Measurements from ENCODE around the gene SEZ6. TPM values are rescaled to one million over a fixed set of nuclear protein-coding genes. Genes with fewer than 3 reads are reported as not detected.

SEZ6 gene
- total RNA-seq, 6 donors from 2014 or later: 0.20 to 0.47 (median 0.30) TPM; not detected in 3

DNA sequence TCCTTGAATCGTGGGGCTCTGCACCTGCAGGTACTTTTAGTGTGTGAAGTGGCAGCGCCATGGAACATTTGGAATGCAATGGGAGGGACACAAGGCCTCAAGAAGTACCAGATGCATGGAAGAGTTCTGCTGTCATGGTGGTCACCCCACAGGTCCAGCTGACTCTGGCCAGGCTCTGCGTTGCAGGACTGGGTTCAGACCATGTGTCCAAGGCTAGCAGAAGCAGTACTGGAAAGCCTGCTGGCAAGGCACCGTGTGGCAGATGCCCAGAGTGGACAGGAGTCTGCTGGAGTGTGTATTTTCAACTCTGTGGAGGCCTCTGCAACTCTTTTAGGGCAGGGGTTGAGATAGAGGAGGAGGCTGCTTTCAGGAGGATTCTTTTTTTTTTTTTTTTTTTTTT lies 39.2 kb upstream of the SEZ6 start:
- Histone ChIP-seq H3K4me1 (peaks cover 7 to 13% (median 10%) of the 10 kb centered on the region in 4 donors), H3K27me3 (no peaks in the 10 kb centered on the region), H3K9me3 (no peaks in the 10 kb centered on the region), H3K36me3 (no peaks in the 10 kb centered on the region), H3K4me3 (no peak overlapping the region), H3K27ac (no peak overlapping the region)
- 82 to 87% methylated on average over 3 to 4 of the region's 4 CpGs for WGBS, 2 donors
- no peak for DNase-seq
- TF ChIP-seq, protein P1, sequence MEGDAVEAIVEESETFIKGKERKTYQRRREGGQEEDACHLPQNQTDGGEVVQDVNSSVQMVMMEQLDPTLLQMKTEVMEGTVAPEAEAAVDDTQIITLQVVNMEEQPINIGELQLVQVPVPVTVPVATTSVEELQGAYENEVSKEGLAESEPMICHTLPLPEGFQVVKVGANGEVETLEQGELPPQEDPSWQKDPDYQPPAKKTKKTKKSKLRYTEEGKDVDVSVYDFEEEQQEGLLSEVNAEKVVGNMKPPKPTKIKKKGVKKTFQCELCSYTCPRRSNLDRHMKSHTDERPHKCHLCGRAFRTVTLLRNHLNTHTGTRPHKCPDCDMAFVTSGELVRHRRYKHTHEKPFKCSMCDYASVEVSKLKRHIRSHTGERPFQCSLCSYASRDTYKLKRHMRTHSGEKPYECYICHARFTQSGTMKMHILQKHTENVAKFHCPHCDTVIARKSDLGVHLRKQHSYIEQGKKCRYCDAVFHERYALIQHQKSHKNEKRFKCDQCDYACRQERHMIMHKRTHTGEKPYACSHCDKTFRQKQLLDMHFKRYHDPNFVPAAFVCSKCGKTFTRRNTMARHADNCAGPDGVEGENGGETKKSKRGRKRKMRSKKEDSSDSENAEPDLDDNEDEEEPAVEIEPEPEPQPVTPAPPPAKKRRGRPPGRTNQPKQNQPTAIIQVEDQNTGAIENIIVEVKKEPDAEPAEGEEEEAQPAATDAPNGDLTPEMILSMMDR (IDR thresholded peaks at IDR 0.05): no peak
- no peak for TF ChIP-seq POLR2AphosphoS5 (IDR thresholded peaks at IDR 0.05)
- no peak for ATAC-seq (ENCODE audit: low FRiP score in 2 of 2)

DNA sequence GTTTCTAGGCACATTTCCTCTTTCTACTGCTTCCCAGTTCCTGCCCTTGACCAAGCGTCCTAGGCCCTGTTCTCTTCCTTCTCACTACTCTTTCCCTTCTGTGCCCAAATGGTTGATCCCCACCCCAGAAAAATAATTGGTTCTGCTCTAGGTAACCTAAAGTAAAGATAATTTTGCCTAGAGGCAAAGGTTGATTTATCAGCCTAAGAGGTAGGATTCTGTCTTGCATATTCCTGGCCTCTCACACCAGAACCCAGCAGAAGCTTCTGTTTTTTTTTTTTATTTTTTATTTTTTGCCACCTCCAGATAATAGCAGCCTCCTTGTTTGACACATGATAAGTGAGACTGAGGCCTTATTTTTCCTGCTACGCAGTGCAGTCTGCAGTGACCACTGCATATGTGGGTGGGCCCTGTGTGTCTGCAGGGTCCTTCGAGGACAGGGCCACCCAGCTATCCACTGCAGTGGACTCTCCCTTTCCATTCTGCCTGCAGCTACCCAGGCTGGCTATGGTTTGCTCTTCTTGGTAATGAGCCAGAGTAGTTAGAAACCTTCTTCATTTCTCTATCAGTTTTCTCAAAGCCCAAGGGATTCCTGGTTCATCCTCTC lies 37.8 kb upstream of the SEZ6 start:
- Histone ChIP-seq H3K9me3 (no peaks in the 10 kb centered on the region), H3K4me1 (peaks cover 7 to 13% (median 10%) of the 10 kb centered on the region in 4 donors), H3K36me3 (no peaks in the 10 kb centered on the region), H3K27me3 (no peaks in the 10 kb centered on the region), H3K27ac (peak overlapping the region in 1 of 4 donors; percentile 59), H3K4me3 (no peak overlapping the region)
- DNase-seq: no peak
- WGBS, 2 donors: 76 to 84% methylated on average over 3 of the region's 3 CpGs
- TF ChIP-seq EP300 (IDR thresholded peaks at IDR 0.05): no peak
- no peak for TF ChIP-seq POLR2A (IDR thresholded peaks at IDR 0.05)
- TF ChIP-seq, protein P1 (IDR thresholded peaks at IDR 0.05): no peak
- TF ChIP-seq POLR2AphosphoS5 (IDR thresholded peaks at IDR 0.05): no peak
- peak in 1 of 2 donors; percentile 52 for ATAC-seq (ENCODE audit: low FRiP score in 2 of 2)

DNA sequence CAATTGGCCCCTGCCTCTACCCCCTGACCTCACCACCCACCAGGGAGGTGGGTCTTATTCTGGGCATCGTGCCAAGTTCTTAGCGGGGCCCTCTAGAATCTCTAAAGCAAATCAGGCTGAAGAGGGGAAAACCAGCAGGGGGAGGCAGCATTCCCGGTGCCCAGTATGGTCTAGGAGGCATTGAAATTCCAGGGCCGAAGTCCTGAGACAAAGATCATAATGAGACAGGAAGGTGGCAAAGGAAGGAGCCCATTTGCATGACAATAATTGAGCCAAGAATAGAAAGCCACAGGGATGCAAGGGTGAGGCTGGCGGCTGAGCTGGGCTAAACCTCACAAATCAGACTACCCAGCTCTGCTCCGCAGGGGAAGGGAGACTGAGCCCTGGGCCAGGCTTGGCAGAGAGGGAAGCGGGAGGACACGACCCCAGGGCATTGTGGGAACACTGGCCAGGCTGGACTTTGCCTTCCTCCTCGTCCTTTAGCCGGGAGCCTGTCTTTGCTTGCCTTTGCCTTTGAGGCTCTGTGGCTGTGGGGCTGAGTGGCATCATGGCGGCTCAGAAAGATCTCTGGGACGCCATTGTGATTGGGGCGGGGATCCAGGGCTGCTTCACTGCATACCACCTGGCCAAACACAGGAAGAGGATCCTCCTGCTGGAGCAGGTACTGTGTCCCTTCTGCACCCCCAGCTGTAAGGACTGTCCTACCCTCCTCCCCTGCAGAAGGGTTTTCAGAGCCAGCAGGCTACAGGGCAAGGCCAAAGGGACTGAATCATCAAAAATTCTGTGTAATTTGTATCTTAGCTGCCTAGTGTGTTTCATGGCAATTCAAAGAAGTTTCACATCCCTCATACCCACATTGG lies 37.1 kb upstream of the SEZ6 start, which contains the start of gene PIPOX:
TSS of gene PIPOX (plus strand) at position 463 of the 860 bp plus-strand sequence. CDS start at position 548, 85 bp downstream.
- Histone ChIP-seq H3K27me3 (peaks cover 0 to under 1% (median 0%) of the 10 kb centered on the region in 4 donors), H3K4me3 (no peak within 1 kb of the TSS), H3K9me3 (no peaks in the 10 kb centered on the region), H3K36me3 (no peaks in the 10 kb centered on the region), H3K27ac (peak within 1 kb of the TSS; percentile 17 to 59 (median 46)), H3K4me1 (peaks cover 7 to 13% (median 10%) of the 10 kb centered on the region in 4 donors)
- DNase-seq: peak in 1 of 2 donors; percentile 37
- 25 to 42% methylated on average over 10 to 13 of the region's 13 CpGs for WGBS, 2 donors
- TF ChIP-seq POLR2A (IDR thresholded peaks at IDR 0.05) (no peak), POLR2AphosphoS5 (IDR thresholded peaks at IDR 0.05) (no peak), EP300 (IDR thresholded peaks at IDR 0.05) (no peak)
- TF ChIP-seq, protein P1 (IDR thresholded peaks at IDR 0.05): no peak
- ATAC-seq (ENCODE audit: low FRiP score in 2 of 2): peak in 1 of 2 donors; percentile 76

DNA sequence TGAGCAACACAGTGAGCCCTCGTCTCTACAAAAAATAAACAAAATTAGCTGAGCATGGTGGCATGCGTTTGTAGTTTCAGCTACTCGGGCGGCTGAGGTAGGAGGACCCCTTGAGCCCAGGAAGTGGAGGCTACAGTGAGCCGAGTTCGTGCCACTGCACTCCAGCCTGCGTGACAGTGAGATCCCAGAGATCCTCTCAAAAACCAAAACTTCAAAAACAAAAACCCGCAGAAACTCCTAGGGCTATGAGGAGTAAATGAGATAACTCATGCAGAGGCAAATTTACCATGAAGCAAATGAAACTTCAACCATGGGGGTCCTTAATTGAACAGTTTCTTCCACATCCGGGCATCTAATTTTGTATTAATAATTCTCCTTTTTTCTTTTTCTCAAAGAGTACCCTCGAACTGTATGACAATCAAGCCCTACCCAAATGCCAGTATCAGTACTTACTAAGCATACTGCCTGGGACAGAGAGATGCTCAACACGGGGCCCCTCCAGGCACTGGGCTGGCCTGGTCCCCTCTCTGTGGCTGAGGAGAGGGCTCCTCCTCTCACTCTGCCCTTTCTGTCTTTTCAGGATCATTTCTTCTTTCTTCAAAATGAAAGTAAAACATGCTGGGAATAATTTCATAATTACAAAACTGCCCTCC lies 36.3 kb upstream of the SEZ6 start:
- no peak for TF ChIP-seq POLR2AphosphoS5 (IDR thresholded peaks at IDR 0.05)
- TF ChIP-seq POLR2A (IDR thresholded peaks at IDR 0.05): no peak
- TF ChIP-seq, protein P1 (IDR thresholded peaks at IDR 0.05): no peak
- TF ChIP-seq EP300 (IDR thresholded peaks at IDR 0.05): no peak
- peaks cover 7 to 13% (median 10%) of the 10 kb centered on the region in 4 donors for H3K4me1 ChIP-seq
- peaks cover 0 to 5% (median 0%) of the 10 kb centered on the region in 4 donors for H3K27me3 ChIP-seq
- 78 to 79% methylated on average over 11 of the region's 11 CpGs for WGBS, 2 donors
- no peak for ATAC-seq (ENCODE audit: low FRiP score in 2 of 2)
- DNase-seq: no peak
- no peaks in the 10 kb centered on the region for H3K9me3 ChIP-seq
- no peaks in the 10 kb centered on the region for H3K36me3 ChIP-seq
- no peak overlapping the region for H3K4me3 ChIP-seq
- peak overlapping the region in 1 of 4 donors; percentile 59 for H3K27ac ChIP-seq
